OCI-LY7 (cell line): Measurements from ENCODE around the gene ANO3. TPM values are rescaled to one million over a fixed set of nuclear protein-coding genes. Genes with fewer than 3 reads are reported as not detected.

ENCODE experiments used
- BruUV-seq: library from RNA; stranded (reverse); fragments of 400-500 nt; replicated peaks from 2 replicates; lab custom pipeline; 2021; lab: Mats Ljungman, UMichigan
- CTCF ChIA-PET: fragments of 300-600 bp; sonication (Branson Sonifier 250); formaldehyde crosslinking; loops from one replicate; lab custom pipeline; 2022; ENCODE audit warnings: antibody characterized with exemption; ENCODE audit not compliant: unreplicated experiment; lab: Charles Lee
- POLR2A ChIA-PET: fragments of 300-600 bp; sonication (Branson Sonifier 250); formaldehyde crosslinking; loops from one replicate; lab custom pipeline; 2022; ENCODE audit warnings: antibody characterized with exemption; lab: Charles Lee
- DNase-seq: peaks from one replicate; pipeline ENCODE4 v3.0.0-alpha.2; 2015; ENCODE audit warnings: low spot score
- H2AFZ ChIP-seq: fragments of 200-600 bp; sonication (generic), shearing (Covaris generic); 2 replicates; pipeline ENCODE4 v1.6.1; 2014; ENCODE audit warnings: mild to moderate bottlenecking, antibody characterized with exemption, low read length, moderate library complexity
- H3K27ac ChIP-seq: fragments of 200-600 bp; sonication (generic); 2 replicates; pipeline ENCODE4 v1.5.1; 2014; ENCODE audit warnings: mixed run types, low read depth, mild to moderate bottlenecking, moderate library complexity, low read length, inconsistent platforms; ENCODE audit not compliant: poor library complexity, severe bottlenecking
- H3K36me3 ChIP-seq: fragments of 200-600 bp; sonication (generic); 2 replicates; pipeline ENCODE4 v1.6.1; 2014; ENCODE audit warnings: mild to moderate bottlenecking, antibody characterized with exemption, low read length, moderate library complexity, mixed read lengths; ENCODE audit not compliant: insufficient read depth
- H3K4me1 ChIP-seq: fragments of 200-600 bp; sonication (generic); 2 replicates; pipeline ENCODE4 v1.5.1; 2014; ENCODE audit warnings: mild to moderate bottlenecking, low read length; ENCODE audit not compliant: insufficient read depth, poor library complexity, severe bottlenecking
- H3K4me2 ChIP-seq: fragments of 200-600 bp; sonication (generic); 2 replicates; pipeline ENCODE4 v1.6.1; 2014; ENCODE audit warnings: mild to moderate bottlenecking, low read length
- H3K4me3 ChIP-seq: fragments of 200-600 bp; sonication (generic); 2 replicates; pipeline ENCODE4 v1.5.1; 2014; ENCODE audit warnings: mild to moderate bottlenecking, low read depth, low read length; ENCODE audit not compliant: poor library complexity, severe bottlenecking
- H3K79me2 ChIP-seq: fragments of 200-600 bp; sonication (generic); 2 replicates; pipeline ENCODE4 v1.6.1; 2016; ENCODE audit warnings: low read depth, mild to moderate bottlenecking, low read length, moderate library complexity, mixed read lengths; ENCODE audit not compliant: insufficient read depth
- H3K9me2 ChIP-seq: fragments of 200-600 bp; sonication (generic); 2 replicates; pipeline ENCODE4 v1.6.1; 2016; ENCODE audit warnings: mild to moderate bottlenecking, low read length, mixed read lengths; ENCODE audit not compliant: insufficient read depth
- H3K9me3 ChIP-seq: fragments of 200-600 bp; sonication (generic); 2 replicates; pipeline ENCODE4 v1.6.1; 2014; ENCODE audit warnings: mild to moderate bottlenecking, mixed run types, low read length, mixed read lengths
- H4K20me1 ChIP-seq: fragments of 200-600 bp; sonication (generic); 2 replicates; pipeline ENCODE4 v1.6.1; 2014; ENCODE audit warnings: mild to moderate bottlenecking, antibody characterized with exemption, low read length, moderate library complexity, mixed read lengths; ENCODE audit not compliant: insufficient read depth
- CTCF ChIP-seq: fragments of 200-600 bp; sonication (generic); conservative IDR thresholded peaks from 2 replicates; pipeline ENCODE4 v1.5.1; 2014; ENCODE audit warnings: mild to moderate bottlenecking, antibody characterized with exemption, low read length, moderate library complexity, mixed read lengths
- EZH2phosphoT487 ChIP-seq: fragments of 200-600 bp; sonication (generic); IDR thresholded peaks from 2 replicates; pipeline ENCODE4 v1.6.1; 2018; ENCODE audit warnings: low read depth, borderline replicate concordance, mild to moderate bottlenecking, mixed run types, antibody characterized with exemption, low read length, moderate library complexity, mixed read lengths
- intact Hi-C: fragments of 100-400 bp; cut with micrococcal nuclease; formaldehyde crosslinking; loops from one replicate; pipeline ENCODE4 v1.10.0; 2022; ENCODE audit not compliant: unreplicated experiment
- total RNA-seq, 2 experiments: library from RNA; depleted of rRNA in 1 of 2; stranded (reverse); fragments of >200 nt in 1 of 2; shearing (Covaris generic) in 1 of 2; gene quantifications; 2 replicates each; pipeline ENCODE4 v1.2.3, GENCODE V29; 2014 to 2022

ANO3 gene
- total RNA-seq, 2 experiments from 2014 or later, result 0.03 TPM; not detected in 1

DNA sequence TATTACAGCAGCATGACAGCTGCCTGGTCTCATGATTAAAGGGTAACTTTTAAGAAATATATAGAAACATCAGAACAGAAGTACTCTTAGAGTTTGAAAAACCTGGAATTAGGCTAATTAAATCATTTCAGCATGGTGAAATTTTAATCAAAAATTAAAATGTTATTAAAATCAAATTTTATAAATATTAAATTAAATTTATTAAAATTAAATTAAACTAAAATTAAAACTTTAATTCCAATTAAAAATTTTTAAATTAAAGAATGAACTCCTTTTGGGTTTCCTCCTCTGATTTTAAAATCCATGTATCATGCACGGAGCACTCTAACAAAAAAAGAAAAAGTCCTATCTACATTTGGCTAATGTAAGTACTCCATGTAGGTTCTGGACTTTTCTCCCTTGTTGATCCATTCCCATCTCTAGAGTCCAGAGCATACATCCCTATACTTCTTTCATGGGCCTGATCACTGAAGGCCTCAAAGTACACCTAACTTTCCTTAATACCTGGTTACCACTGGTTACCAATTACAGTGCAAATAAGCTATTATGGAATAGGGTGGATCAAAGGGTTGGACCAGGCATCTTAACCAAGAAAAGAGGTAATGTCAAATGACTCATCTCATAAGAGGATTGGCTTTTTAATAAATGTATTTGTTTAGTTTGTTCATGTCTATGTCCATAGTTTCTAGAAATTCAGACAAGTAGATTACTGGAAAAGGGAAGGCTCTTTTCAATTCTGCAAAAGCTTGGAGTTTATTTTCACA, 288.5 kb downstream of the ANO3 start:
- H3K27ac ChIP-seq, result no peak overlapping the region
- no peak for DNase-seq
- H3K4me3 ChIP-seq, result no peak overlapping the region
- H3K4me2 ChIP-seq, result no peak overlapping the region
- intact Hi-C loops, result no loop called here
- no peaks in the 10 kb centered on the region for H3K36me3 ChIP-seq
- no peaks in the 10 kb centered on the region for H4K20me1 ChIP-seq
- H3K9me3 ChIP-seq, result no peaks in the 10 kb centered on the region
- H2AFZ ChIP-seq, result no peak overlapping the region
- TF ChIP-seq EZH2phosphoT487 (no peak), CTCF (no peak)
- ChIA-PET POLR2A (no interaction called here), CTCF (no interaction called here)
- BruUV-seq, result no TSS peak
- no peaks in the 10 kb centered on the region for H3K79me2 ChIP-seq
- no peaks in the 10 kb centered on the region for H3K9me2 ChIP-seq
- H3K4me1 ChIP-seq, result no peaks in the 10 kb centered on the region

DNA sequence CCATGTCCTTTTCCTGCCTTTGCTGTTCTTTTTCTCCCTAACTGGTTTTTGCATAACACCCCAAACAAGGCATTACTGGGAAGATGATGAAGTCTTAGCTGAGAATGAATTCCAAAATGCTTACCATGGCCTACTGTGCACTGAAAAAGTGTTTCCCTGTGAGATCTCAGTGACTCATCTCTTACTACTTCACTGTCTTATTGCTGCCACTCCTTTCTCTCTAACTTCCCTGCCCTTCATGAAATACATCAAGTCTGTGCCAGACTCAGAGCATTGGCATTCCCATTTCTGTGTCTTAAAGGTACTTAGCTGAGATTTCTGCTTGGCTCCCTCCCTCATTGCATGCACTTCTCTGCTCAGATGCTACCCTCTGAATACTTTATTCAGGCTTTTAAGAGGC, 289.2 kb downstream of the ANO3 start:
- H3K79me2 ChIP-seq, result no peaks in the 10 kb centered on the region
- H3K36me3 ChIP-seq, result no peaks in the 10 kb centered on the region
- H3K4me2 ChIP-seq, result no peak overlapping the region
- H3K27ac ChIP-seq, result no peak overlapping the region
- no peak for DNase-seq
- TF ChIP-seq EZH2phosphoT487, result no peak
- TF ChIP-seq CTCF, result no peak
- H4K20me1 ChIP-seq, result no peaks in the 10 kb centered on the region
- CTCF ChIA-PET, result no interaction called here
- no TSS peak for BruUV-seq
- POLR2A ChIA-PET, result no interaction called here
- no peak overlapping the region for H3K4me3 ChIP-seq
- no peaks in the 10 kb centered on the region for H3K4me1 ChIP-seq
- H3K9me2 ChIP-seq, result no peaks in the 10 kb centered on the region
- intact Hi-C loops, result no loop called here
- H2AFZ ChIP-seq, result no peak overlapping the region
- no peaks in the 10 kb centered on the region for H3K9me3 ChIP-seq

DNA sequence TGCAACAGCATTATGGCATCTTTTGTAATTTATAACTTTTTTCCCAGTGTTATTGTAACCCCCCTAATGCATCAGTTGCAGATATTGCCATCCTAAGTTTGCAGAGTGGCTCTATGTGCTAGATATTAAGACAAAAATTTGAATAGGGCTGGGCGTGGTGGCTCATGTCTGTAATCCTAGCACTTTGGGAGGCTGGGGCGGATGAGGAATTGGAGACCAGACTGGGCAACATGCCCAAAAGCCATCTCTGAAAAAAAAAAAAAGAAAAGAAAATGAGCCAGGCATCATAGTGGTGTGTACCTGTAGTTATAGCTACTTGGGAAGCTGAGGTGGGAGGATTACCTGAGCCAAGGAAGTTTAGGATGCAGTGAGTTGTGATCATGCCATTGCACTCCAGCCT, 290.3 kb downstream of the ANO3 start:
- Histone ChIP-seq H4K20me1 (no peaks in the 10 kb centered on the region), H3K36me3 (no peaks in the 10 kb centered on the region), H3K4me1 (no peaks in the 10 kb centered on the region), H3K27ac (no peak overlapping the region), H2AFZ (no peak overlapping the region), H3K9me2 (no peaks in the 10 kb centered on the region), H3K79me2 (no peaks in the 10 kb centered on the region), H3K9me3 (no peaks in the 10 kb centered on the region), H3K4me2 (no peak overlapping the region), H3K4me3 (no peak overlapping the region)
- POLR2A ChIA-PET, result interaction anchor here (0.7 kb wide), 1 partner anchor 1053 kb away, joined by 3 read pairs; no protein-coding TSS in a partner anchor
- BruUV-seq, result no TSS peak
- intact Hi-C loops, result no loop called here
- TF ChIP-seq CTCF, result no peak
- TF ChIP-seq EZH2phosphoT487, result no peak
- no peak for DNase-seq
- CTCF ChIA-PET, result no interaction called here
